ENCODE measurements around the gene SLC29A1. TPM values are rescaled to one million over a fixed set of nuclear protein-coding genes. Genes with fewer than 3 reads are reported as not detected.

The SLC29A1 gene
- total and polyA plus RNA-seq, 4 donors, result 19.1 to 42.7 (median 26.4) TPM

DNA sequence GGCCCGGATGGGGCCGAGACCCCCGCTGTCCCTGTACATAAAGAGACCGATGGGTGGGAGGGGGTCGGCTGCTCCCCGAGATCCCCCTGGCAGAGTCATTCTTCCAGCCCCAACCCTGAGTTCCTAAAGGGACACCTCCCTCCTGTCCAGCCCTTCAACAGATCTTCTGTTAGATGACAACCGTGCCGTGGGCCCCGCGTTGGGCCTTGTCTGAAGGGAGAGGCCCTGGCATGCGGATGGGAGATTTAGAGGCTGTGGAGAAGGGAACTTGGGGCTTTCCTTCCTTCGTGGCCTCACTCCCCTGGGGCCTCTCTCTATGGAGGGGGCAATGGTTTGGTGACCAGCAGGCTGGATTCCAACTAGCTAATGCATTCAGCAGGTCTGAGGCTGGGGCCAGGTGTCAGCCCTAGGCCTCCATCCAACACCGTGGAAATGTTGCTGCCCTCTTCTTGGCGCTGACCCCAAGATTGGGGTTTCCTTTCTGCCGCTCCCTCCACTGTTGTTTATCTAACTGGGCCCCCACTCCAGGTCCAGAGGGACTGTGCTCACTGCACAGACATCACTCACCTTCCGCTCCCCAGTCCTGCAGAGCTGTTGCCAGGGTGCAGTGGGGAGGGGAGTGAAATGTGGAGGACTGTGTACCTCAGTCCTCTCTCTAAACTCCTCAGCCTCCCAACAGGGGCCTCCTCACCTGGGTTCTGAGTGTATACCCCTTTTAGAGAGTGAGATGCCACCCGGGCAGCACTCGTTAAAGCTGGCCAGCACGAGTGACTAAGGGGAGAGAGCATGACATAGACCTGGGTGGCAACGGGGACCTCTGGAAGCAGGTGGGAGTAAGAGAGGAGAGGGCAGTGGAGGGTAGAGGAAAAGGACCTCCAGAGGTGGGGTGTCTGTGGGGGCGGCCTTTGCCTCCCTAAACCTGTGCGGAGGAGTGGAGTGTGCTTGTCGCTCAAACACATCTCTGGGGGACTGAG, 53.6 kb downstream of the SLC29A1 start:
- H3K36me3 ChIP-seq (ENCODE audit: control insufficient read depth in 4 of 4, insufficient read depth in 4 of 4, low read length in 4 of 4), result no peaks in the 10 kb centered on the region
- TF ChIP-seq, protein P1, sequence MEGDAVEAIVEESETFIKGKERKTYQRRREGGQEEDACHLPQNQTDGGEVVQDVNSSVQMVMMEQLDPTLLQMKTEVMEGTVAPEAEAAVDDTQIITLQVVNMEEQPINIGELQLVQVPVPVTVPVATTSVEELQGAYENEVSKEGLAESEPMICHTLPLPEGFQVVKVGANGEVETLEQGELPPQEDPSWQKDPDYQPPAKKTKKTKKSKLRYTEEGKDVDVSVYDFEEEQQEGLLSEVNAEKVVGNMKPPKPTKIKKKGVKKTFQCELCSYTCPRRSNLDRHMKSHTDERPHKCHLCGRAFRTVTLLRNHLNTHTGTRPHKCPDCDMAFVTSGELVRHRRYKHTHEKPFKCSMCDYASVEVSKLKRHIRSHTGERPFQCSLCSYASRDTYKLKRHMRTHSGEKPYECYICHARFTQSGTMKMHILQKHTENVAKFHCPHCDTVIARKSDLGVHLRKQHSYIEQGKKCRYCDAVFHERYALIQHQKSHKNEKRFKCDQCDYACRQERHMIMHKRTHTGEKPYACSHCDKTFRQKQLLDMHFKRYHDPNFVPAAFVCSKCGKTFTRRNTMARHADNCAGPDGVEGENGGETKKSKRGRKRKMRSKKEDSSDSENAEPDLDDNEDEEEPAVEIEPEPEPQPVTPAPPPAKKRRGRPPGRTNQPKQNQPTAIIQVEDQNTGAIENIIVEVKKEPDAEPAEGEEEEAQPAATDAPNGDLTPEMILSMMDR (IDR thresholded peaks at IDR 0.05; ENCODE audit: control extremely low read depth, extremely low read depth), result no peak
- WGBS, 2 donors, result 76 to 80% methylated on average over 22 to 23 of the region's 23 CpGs
- peaks cover 0 to 4% (median 0%) of the 10 kb centered on the region in 4 donors for H3K9me3 ChIP-seq (ENCODE audit: control insufficient read depth in 4 of 4, insufficient read depth in 3 of 4, low read length in 3 of 4)
- DNase-seq (no peak), ATAC-seq (ENCODE audit: insufficient read depth, low FRiP score) (no peak)
- no peak overlapping the region for H3K4me3 ChIP-seq
- peaks cover 3 to 47% (median 14%) of the 10 kb centered on the region in 3 donors for H3K27me3 ChIP-seq (ENCODE audit: control insufficient read depth in 3 of 3, insufficient read depth in 3 of 3, low read length in 2 of 3)
- no peak overlapping the region for H3K9ac ChIP-seq (ENCODE audit: insufficient read depth in 1 of 2, low read length in 2 of 2)
- H3K4me1 ChIP-seq (ENCODE audit: control insufficient read depth in 5 of 5, insufficient read depth in 5 of 5, low read length in 5 of 5), result peaks cover 0 to 13% (median 0%) of the 10 kb centered on the region in 5 donors
- H3K27ac ChIP-seq (ENCODE audit: low read depth in 1 of 2, low read length in 1 of 2), result no peak overlapping the region

DNA sequence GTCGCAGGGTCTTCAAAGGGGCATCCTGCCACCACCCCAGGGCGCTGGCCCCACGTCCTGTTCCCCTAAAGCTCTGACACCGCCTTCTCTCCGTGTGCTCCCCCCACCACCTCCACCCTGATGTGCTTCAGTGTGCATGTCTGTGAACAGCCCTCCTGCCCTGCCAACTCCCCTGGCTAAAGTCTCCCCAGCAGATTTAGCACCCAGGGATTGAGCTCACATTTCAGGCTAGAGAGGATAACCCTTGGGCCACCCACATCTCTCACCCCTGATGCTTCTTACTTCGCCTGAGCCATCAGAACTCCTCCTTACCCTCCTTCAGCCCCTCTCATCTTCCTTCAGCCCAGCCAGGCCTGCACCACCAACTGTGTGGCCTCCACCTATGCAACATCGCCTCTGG, 54.4 kb downstream of the SLC29A1 start:
- no peak overlapping the region for H3K27ac ChIP-seq (ENCODE audit: low read depth in 1 of 2, low read length in 1 of 2)
- peaks cover 3 to 42% (median 10%) of the 10 kb centered on the region in 3 donors for H3K27me3 ChIP-seq (ENCODE audit: control insufficient read depth in 3 of 3, insufficient read depth in 3 of 3, low read length in 2 of 3)
- no peak overlapping the region for H3K4me3 ChIP-seq
- 80 to 87% methylated on average over 7 of the region's 7 CpGs for WGBS, 2 donors
- DNase-seq (no peak), ATAC-seq (ENCODE audit: insufficient read depth, low FRiP score) (no peak)
- no peak overlapping the region for H3K9ac ChIP-seq (ENCODE audit: insufficient read depth in 1 of 2, low read length in 2 of 2)
- peaks cover 0 to 8% (median 0%) of the 10 kb centered on the region in 4 donors for H3K9me3 ChIP-seq (ENCODE audit: control insufficient read depth in 4 of 4, insufficient read depth in 3 of 4, low read length in 3 of 4)
- peaks cover 0 to 13% (median 0%) of the 10 kb centered on the region in 5 donors for H3K4me1 ChIP-seq (ENCODE audit: control insufficient read depth in 5 of 5, insufficient read depth in 5 of 5, low read length in 5 of 5)
- TF ChIP-seq, protein P1 (IDR thresholded peaks at IDR 0.05; ENCODE audit: control extremely low read depth, extremely low read depth), result no peak
- H3K36me3 ChIP-seq (ENCODE audit: control insufficient read depth in 4 of 4, insufficient read depth in 4 of 4, low read length in 4 of 4), result no peaks in the 10 kb centered on the region

DNA sequence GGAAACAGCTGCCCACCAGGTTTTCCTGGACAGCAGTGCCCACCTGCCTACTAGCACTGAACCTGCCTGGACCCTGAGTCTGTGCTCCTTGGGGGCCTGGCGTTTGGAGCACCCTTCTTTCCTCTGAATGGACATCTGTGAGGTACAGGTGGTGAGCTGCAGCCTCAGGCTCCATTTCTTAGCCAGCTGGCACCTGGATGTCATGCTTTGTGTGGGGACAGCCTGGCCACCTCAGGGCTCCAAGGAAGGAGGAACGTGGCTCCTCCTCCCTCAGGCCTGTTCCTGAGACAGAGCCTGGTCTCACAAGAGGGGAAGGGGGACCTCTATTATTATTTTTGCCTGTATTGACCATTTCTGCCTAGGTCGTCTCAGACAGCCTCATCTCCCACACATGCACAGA, 54.9 kb downstream of the SLC29A1 start:
- peaks cover 0 to 5% (median 0%) of the 10 kb centered on the region in 4 donors for H3K9me3 ChIP-seq (ENCODE audit: control insufficient read depth in 4 of 4, insufficient read depth in 3 of 4, low read length in 3 of 4)
- peaks cover 3 to 38% (median 7%) of the 10 kb centered on the region in 3 donors for H3K27me3 ChIP-seq (ENCODE audit: control insufficient read depth in 3 of 3, insufficient read depth in 3 of 3, low read length in 2 of 3)
- TF ChIP-seq, protein P1 (IDR thresholded peaks at IDR 0.05; ENCODE audit: control extremely low read depth, extremely low read depth), result no peak
- no peaks in the 10 kb centered on the region for H3K36me3 ChIP-seq (ENCODE audit: control insufficient read depth in 4 of 4, insufficient read depth in 4 of 4, low read length in 4 of 4)
- WGBS, 2 donors, result 70 to 82% methylated on average over 3 of the region's 3 CpGs
- no peak overlapping the region for H3K27ac ChIP-seq (ENCODE audit: low read depth in 1 of 2, low read length in 1 of 2)
- no peak overlapping the region for H3K9ac ChIP-seq (ENCODE audit: insufficient read depth in 1 of 2, low read length in 2 of 2)
- ATAC-seq (ENCODE audit: insufficient read depth, low FRiP score), result no peak
- H3K4me3 ChIP-seq, result no peak overlapping the region
- no peak for DNase-seq
- peaks cover 0 to 13% (median 0%) of the 10 kb centered on the region in 5 donors for H3K4me1 ChIP-seq (ENCODE audit: control insufficient read depth in 5 of 5, insufficient read depth in 5 of 5, low read length in 5 of 5)

Measured in lung (tissue), 12 donors.